SKM-1 (cell line): ENCODE data around the gene ZNF185.

Experiments used
- DNase-seq: peaks from one replicate; lab custom pipeline; 2025; ENCODE audit not compliant: unreplicated experiment; lab: John Stamatoyannopoulos, UW

Gene ZNF185

GRCh38 chrX:152915541-152916241, 17.8 kb downstream of the ZNF185 start:
- peak; percentile 5 for DNase-seq

DNA sequence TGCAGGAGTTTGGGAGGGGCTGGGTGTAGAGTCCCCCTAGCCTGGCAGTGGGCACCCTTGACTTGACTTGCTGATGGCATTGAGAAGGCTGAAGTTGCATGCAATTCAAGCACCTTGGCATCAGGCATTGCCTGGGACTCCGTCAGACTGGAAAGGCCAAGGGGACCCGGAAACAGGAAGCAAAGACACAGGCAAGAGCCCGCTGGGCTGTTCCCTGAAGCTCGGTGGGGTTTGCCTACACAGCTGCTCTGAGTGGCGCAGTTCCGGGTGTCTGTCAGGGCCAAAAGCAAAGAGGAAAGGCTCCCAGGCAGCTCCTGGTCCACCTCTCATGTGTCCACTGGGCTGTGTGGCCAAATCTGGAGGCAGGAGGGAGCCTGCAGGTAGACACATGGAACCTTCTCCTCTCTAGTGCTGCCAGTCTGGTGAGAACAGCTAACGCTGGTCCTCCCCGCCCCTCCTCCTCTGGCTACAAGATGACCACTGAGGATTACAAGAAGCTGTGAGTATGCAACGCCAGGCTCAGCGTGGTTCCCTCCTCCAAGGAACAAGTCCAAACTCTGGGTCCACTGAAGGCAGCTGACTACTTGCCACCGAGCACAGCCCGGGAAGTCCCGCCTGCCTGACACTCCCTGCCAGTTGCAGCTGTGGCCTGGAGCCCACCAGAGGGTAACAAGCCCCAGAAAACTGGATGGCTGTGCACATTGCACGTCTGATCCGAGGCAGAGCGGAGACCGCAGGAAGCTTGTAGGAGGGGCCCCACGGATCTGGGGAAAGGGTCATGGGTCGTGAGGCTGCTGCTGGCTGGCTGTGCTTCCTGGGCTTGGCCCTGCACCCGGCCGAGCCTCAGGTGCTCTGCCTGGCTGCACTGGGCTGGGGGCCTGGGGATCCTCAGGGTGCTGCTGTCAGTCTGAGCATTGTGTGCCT, 20.1 kb downstream of the ZNF185 start:
- DNase-seq = no peak

DNA sequence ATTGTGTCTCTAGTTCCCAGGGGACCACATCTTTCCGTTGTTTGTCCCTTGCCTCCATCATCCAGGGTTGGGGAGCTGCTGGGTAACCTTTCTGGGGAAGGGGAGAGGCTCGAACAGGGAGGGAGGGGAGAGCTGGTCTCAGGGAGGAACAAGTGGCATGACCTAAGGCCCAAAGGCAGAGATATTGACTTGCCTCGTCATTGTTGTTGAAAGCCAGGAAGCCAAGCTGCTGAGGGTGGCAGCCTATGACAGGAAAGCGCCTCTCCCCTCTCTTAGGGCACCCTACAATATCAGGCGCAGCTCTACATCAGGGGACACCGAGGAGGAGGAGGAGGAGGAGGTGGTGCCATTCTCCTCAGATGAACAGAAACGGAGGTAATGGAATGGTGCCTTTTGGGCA, 20.8 kb downstream of the ZNF185 start:
- DNase-seq = no peak

DNA sequence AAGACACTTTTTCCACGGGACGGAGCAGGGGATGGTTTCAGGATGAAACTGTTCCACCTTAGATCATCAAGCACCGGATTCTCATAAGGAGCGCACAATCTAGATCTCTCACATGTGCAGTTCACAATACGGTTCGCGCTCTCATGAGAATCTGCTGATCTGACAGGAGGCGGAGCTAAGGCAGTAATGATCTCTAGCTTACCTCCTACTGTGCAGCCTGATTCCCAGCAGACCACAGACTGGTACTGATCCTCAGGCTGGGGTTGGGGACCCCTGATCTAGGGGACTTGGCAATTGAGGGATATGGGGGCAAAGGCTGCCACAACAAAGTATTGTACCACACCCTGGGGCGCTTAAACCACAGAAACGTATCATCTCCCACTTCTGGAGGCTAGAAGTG, 25.7 kb downstream of the ZNF185 start:
- no peak for DNase-seq

DNA sequence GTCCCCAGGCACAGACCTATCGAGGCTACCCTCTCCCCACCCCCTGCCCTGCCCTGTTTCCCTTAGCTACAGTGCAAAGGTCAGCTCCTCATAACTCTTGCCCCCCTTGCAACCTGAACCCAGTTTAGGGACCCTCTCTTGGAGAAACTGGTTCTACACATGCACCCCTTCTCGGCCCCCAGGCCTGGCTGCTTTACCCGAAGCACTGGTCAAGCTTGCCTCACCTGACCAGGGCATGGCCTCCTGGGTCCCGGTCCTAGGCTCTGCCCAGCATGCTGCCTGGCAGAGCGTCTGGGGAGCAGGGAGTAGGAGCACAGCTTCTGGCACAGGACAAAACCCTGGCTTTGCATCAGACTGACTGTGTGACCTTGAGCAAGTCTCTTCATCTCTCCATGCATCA, 28.0 kb downstream of the ZNF185 start:
- DNase-seq = no peak

DNA sequence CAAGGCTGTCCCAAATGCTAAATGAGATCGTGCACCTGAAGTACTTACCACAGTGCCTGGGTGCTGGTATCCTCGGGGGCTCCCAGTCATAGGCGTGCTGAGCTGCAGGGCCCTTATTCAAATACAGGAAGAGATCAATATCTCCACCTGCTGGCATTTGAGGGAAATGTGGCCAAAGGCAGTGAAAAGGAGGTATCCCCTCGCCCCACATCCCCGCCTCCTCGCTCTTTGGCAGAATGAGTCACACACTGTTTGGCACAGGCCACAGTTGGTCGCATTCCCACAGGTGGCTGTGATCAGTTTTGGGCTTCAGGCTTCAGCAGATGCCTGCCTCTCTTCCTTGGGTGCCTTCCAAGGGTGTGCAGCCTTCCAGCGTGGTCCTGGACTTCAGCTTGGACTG, 28.4 kb downstream of the ZNF185 start:
- peak; percentile 41 for DNase-seq

GRCh38 chrX:152926923-152927322, 29.1 kb downstream of the ZNF185 start:
- no peak for DNase-seq

DNA sequence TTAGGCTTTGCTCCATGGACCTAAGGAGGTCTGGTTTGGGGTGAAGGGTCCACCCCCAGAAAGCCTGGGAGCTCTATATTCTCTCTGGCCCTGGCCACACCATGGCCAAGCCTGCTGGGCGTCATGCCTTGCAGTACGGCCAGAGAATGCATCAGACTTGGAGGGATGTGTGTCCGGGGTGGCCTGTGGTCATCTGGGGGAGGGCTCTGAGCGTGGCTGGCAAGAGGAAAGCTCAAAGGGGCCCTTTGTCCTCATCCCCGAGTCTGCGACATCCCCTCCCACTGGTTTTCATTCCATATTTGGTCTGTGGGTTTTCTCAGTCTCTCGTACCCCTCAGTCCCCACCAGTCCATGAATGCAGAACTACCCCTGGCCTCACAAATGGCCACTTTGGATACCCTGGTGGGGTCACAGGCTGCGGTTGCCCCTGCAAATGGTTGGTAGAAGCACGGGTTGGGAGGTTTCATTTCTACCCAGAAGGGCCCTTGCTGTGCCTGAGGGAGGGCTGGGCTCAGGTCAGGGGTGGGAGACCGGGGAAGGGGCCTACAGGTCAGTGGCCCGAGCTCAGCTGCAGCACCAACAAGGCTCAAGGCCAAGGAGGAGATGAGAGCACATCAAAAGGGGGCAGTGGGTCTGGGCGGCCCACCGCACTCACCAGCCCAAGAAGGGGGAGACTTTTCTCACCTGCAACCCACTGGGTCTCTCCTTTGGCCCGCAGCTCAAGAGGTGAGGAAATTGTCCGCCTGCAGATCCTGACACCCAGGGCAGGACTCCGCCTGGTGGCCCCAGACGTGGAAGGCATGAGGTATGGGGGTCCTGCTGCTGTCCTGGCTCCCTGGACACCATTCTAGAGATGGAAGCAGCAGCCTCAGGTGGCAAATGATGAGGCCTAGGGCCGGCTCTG, 30.2 kb downstream of the ZNF185 start:
- DNase-seq = no peak

DNA sequence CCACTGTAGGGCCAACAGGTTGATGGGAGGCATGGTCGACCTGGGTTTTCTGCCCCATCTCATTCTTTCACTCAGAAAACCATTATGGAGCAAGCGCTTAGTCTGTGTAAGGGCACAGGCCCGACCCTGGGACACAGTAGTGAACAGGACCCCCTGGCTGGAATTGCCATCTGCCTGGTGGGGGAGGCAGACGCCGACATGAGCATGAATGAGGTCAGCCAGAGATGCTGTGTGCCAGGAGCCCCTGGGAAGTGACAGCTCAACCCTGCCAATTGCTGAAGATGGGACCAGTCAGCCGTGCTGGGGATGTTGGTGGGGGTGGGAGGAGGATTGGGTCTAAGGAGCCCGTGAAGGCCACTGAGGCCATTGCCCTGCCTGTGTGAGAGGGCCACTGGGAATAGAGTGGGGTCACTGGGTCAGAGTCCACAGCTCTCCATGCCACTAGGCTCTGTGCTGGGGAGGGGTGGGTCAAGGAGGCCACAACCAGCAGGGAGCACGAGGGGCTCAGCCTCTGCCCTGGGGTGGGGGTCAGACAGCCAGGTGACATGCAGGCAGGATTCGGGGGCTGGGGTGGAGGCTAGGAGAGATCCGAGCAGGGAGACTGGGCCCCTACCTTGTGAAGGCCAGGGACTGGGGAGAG, 31.0 kb downstream of the ZNF185 start:
- DNase-seq = no peak

GRCh38 chrX:152929898-152930297, 32.0 kb downstream of the ZNF185 start:
- no peak for DNase-seq

DNA sequence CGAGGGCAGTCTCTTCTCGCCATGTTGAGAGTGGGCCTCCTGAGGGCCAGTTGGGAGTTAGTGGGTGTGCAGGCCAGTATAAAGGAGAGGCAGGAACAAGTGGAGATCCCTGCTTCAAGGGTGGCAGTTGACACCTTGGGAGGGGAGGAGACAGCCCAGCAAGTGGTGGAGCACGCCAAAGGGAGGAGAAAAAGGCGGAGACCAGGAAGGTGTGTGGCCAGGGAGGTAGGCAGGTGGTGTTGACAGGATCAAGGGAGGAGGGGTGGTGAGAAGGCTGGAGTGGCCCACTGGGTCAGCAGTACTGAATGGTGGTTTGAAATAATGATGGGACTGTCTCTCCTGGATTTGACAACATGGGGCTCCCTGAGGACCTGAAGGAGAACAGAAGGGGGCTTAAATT, 32.6 kb downstream of the ZNF185 start:
- no peak for DNase-seq

GRCh38 chrX:152932144-152932543, 34.3 kb downstream of the ZNF185 start:
- DNase-seq = no peak

DNA sequence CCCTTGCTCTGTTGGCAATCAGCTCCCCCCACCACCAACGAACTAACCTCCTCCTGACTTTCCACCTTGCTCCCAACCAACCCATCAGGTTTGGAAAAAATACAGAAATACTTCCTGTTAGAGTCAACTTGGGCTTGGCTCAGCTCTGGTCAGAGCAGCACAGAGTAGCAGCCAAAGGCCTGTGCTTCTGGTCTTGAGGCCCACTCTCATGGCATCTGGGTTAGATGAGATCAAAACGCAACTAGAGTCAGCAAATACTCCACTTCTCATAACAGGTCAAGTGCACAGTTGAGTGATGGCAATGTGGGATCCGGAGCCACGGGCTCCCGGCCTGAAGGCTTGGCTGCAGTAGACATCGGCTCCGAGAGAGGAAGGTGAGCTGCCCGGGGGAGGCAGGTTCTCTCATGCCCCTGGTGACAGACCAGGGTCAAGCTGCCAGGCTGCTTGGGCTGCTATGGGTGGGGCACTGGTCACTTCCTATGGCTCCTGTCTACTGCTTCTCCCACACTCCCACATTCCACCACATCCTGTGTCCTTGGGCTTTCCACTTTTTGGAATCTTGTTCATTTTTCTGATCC, 34.8 kb downstream of the ZNF185 start:
- no peak for DNase-seq

- no peak for DNase-seq
These were observed 38.4 kb downstream of the ZNF185 start for GRCh38 chrX:152936306-152936705.

GRCh38 chrX:152937236-152937635, 39.4 kb downstream of the ZNF185 start:
- DNase-seq = no peak

DNA sequence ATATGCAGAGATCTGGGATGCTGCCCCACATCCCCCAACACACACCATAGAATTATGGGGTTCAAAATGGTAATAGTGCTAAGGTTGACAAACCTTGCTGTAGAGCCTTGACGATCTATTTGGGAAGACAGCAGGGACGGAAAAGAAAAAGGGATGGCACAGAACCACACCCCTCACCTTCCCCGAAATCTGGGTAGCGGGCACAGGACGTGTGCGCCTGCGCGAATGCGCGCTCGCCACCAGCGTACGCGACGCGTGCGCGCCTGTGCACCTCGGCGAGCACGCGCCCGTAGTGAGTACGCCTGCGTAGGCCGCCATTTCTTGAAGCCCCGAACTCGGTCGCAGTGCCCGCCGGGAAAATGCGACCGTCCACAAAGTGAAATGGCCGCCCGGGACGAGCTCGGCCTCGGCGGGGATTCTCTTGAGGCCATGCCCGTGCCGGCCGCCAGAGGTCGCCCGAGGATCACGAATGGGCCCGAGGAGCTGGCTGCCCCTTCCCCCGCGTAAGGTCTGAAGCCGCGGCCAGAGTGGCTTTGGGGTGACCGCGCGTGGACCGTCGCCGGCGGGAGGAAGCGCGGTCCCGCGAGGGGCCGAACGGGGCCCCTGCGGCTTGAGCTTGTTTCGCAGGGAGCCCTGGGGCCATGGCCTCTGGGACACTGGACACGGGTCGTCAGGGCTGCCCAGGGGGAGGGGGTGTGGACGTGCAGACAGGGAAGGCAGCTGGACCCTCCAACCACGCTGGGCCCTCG, 43.6 kb downstream of the ZNF185 start:
- peak; percentile 72 for DNase-seq

- DNase-seq = no peak
These were observed 44.2 kb downstream of the ZNF185 start for GRCh38 chrX:152942077-152942442.

- no peak for DNase-seq
These were observed 46.0 kb downstream of the ZNF185 start for GRCh38 chrX:152943826-152944225.

DNA sequence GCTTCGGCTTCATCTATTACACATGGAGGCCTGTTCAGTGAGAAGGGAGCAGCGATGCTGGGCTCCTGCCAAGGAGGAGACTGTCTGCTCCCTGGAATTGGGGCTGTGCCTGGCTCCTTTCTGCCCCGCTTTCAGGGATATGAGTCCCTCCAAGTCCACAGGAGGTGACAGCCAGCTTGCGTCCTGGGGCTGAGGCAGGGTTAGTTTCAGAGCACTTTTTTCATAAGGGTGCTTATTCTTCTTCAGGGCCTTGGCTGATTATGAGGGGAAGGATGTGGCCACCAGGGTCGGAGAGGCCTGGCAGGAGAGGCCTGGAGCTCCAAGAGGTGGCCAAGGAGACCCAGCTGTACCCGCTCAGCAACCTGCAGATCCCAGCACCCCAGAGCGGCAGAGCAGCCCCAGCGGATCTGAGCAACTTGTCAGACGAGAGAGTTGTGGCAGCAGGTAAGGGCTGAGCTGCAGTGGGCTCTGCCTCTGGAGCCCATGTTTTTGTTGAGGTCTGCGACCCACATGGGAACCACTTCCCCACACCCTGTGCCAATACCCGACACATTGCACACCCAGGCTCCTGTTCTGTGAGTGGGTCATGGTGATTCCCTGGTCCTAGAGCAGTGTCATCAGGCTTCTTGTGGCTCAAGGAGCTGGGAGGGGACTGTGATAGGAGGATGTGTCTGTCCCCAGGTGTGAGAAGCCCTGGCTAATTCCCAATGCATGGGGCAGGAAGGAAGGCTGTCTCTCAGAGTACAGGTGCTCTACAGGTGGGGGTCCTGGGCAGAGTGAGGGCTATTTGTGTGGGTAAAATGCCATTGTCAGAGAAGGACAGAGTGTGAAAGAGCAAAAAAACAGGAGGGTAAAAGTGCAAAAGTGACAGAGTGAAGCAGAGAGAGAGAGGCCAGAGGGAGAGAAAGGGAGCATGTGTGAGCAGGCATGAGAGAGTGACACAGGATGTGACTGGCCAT, 47.4 kb downstream of the ZNF185 start:
- DNase-seq = no peak
